Measurements from ENCODE around the gene POLR2J3.
"Not testable (repeated sequence)": the region's sequence is repeated elsewhere in the genome, so short reads cannot be mapped to it uniquely, and the experiment has no call there.

DNA sequence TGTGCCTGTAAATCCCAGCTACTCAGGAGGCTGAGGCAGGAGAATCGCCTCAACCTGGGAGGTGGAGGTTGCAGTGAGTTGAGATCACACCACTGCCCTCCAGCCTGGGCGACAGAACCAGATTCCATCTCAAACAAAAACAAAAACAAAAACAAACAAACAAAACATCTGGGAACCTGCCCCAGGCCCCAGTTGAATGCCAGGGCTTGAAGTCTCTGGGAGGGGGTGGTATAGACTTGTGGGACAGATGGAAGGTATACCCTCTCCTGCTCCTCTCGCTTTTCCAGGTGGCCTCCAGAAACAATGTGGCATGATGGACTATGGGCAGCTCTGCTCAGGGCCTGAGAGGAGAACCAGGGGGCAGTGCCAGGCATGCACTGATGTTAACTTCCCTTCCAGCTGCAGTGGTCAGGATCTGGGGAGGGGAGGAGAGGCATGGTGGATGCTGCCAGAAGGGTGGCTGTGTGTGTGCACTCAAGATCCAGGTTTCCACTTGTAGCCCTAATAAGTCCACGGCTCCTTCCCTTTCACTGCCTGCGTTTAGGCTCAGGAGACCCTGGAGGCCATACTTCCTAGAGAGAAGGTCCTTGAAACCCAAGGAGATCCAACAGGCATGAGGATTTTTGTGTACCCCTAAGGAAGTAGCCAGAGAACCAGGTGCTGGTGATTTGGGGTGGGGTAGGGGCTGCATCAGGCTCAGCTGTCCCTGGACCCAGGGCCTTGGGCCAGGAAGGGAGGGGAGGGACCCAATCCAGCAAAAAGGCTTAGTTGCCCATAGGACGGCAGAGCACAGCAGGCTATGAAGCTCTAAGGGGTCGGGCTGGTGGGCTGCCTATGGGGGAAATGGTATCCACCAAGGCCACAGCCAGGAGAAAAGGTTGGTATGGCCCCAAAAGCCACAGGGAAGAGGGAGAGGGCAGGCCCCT is 5.2 kb upstream of the POLR2J3 start:
- TF ChIP-seq, protein P1, sequence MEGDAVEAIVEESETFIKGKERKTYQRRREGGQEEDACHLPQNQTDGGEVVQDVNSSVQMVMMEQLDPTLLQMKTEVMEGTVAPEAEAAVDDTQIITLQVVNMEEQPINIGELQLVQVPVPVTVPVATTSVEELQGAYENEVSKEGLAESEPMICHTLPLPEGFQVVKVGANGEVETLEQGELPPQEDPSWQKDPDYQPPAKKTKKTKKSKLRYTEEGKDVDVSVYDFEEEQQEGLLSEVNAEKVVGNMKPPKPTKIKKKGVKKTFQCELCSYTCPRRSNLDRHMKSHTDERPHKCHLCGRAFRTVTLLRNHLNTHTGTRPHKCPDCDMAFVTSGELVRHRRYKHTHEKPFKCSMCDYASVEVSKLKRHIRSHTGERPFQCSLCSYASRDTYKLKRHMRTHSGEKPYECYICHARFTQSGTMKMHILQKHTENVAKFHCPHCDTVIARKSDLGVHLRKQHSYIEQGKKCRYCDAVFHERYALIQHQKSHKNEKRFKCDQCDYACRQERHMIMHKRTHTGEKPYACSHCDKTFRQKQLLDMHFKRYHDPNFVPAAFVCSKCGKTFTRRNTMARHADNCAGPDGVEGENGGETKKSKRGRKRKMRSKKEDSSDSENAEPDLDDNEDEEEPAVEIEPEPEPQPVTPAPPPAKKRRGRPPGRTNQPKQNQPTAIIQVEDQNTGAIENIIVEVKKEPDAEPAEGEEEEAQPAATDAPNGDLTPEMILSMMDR (IDR thresholded peaks at IDR 0.05), result not testable (repeated sequence)
- TF ChIP-seq POLR2A (IDR thresholded peaks at IDR 0.05), result not testable (repeated sequence)

Measured in right lobe of liver (tissue), 4 donors.